ENCODE measurements around the gene SHD.

The SHD gene

GRCh38 chr19:4298810-4299550 lies 19.9 kb downstream of the SHD start:
- DNase-seq (ENCODE audit: low read depth): no peak

GRCh38 chr19:4300589-4300988 lies 21.5 kb downstream of the SHD start:
- DNase-seq (ENCODE audit: low read depth): no peak

GRCh38 chr19:4301590-4302242 lies 22.6 kb downstream of the SHD start:
- DNase-seq (ENCODE audit: low read depth): no peak

- no peak for DNase-seq (ENCODE audit: low read depth)
These were observed 23.2 kb downstream of the SHD start, which contains the start of gene TMIGD2 for GRCh38 chr19:4302243-4302640. Gene TMIGD2, minus strand, starts transcription at chr19:4302389. Its CDS starts 4 bp downstream, at chr19:4302385.

- DNase-seq (ENCODE audit: low read depth): no peak
These were observed 24.9 kb downstream of the SHD start for GRCh38 chr19:4303819-4304537.

GRCh38 chr19:4304538-4305256 lies 25.6 kb downstream of the SHD start, which contains the start of gene FSD1:
Gene FSD1, plus strand, starts transcription at chr19:4304598. Its CDS starts 149 bp downstream, at chr19:4304747.
- no peak for DNase-seq (ENCODE audit: low read depth)

GRCh38 chr19:4305257-4305612 lies 26.2 kb downstream of the SHD start:
- DNase-seq (ENCODE audit: low read depth): no peak

- DNase-seq (ENCODE audit: low read depth): no peak
These were observed 26.6 kb downstream of the SHD start for GRCh38 chr19:4305659-4306058.

- no peak for DNase-seq (ENCODE audit: low read depth)
These were observed 31.4 kb downstream of the SHD start for GRCh38 chr19:4310247-4311121.

- no peak for DNase-seq (ENCODE audit: low read depth)
These were observed 34.9 kb downstream of the SHD start for GRCh38 chr19:4313847-4314490.

GRCh38 chr19:4316956-4317355 lies 37.9 kb downstream of the SHD start:
- DNase-seq (ENCODE audit: low read depth): no peak

GRCh38 chr19:4318460-4318859 lies 39.4 kb downstream of the SHD start:
- no peak for DNase-seq (ENCODE audit: low read depth)

GRCh38 chr19:4319067-4319718 lies 40.1 kb downstream of the SHD start:
- DNase-seq (ENCODE audit: low read depth): no peak

GRCh38 chr19:4320419-4320818 lies 41.4 kb downstream of the SHD start:
- no peak for DNase-seq (ENCODE audit: low read depth)

- no peak for DNase-seq (ENCODE audit: low read depth)
These were observed 44.0 kb downstream of the SHD start for GRCh38 chr19:4322942-4323665.

- DNase-seq (ENCODE audit: low read depth): no peak
These were observed 44.6 kb downstream of the SHD start for GRCh38 chr19:4323692-4324091.

GRCh38 chr19:4324228-4324627 lies 45.2 kb downstream of the SHD start:
- DNase-seq (ENCODE audit: low read depth): no peak

GRCh38 chr19:4326215-4326836 lies 47.3 kb downstream of the SHD start:
- no peak for DNase-seq (ENCODE audit: low read depth)

GRCh38 chr19:4326837-4327251 lies 47.8 kb downstream of the SHD start:
- no peak for DNase-seq (ENCODE audit: low read depth)

Measured in CMK (cell line).